Pancreas (tissue), 10 donors: ENCODE results near the gene SSBP4. TPM values are rescaled to one million over a fixed set of nuclear protein-coding genes. Genes with fewer than 3 reads are reported as not detected.
A peak's percentile ranks its signal among the peaks of the same experiment; 100 is the strongest.

ENCODE experiments used
- ATAC-seq, 4 donors: fragments of 200-7000 bp; cut with Tn5 transposase; one replicate each; pipeline versions ENCODE4 v1.8.0 to v1.9.1; 2020; ENCODE audit warnings: mild to moderate bottlenecking in 4 of 4, moderate library complexity in 4 of 4
- DNase-seq, 6 donors: peaks; one replicate each; pipeline ENCODE4 v3.0.0-alpha.2; 2020
- FAIRE-seq: peaks from 2 replicates; lab custom pipeline; 2012; peaks lifted over from hg19 to GRCh38; lab: Jason Lieb, UNC
- H3K27ac ChIP-seq, 4 donors: fragments of 200-600 bp; sonication (generic); 1 replicate in 3 of 4; 2 replicates in 1 of 4; pipeline versions ENCODE4 v1.5.0 to v1.8.0; 2020
- H3K27me3 ChIP-seq, 4 donors: fragments of 200-600 bp; one replicate each; pipeline ENCODE4 v1.8.0; 2021
- H3K36me3 ChIP-seq, 3 donors: fragments of 200-600 bp; sonication (generic) in 1 of 3; one replicate each; pipeline versions ENCODE4 v1.5.0 to v1.8.0; 2020 to 2021
- H3K4me1 ChIP-seq, 3 donors: fragments of 200-600 bp; one replicate each; pipeline ENCODE4 v1.8.0; 2021
- H3K4me3 ChIP-seq, 4 donors: fragments of 200-600 bp; sonication (generic) in 2 of 4; one replicate each; pipeline versions ENCODE4 v1.5.0 to v1.8.0; 2020 to 2021
- H3K9me3 ChIP-seq, 4 donors: fragments of 200-600 bp; one replicate each; pipeline ENCODE4 v1.8.0; 2021
- WGBS, 2 donors: extraction: QIAGEN DNeasy Blood & Tissue Kit; methylation state at CpG; one replicate each; pipeline ENCODE4 v1.1.7; 2013; 5-methylcytosine and 5-hydroxymethylcytosine counted together
- intact Hi-C, 3 donors: fragments of 100-400 bp; cut with DNase I; formaldehyde crosslinking; loops; one replicate each; pipeline versions ENCODE4 v1.11.1 to v1.14.2; 2022
- polyA plus RNA-seq, 2 donors: library from polyadenylated mRNA; stranded (reverse); fragments of 200-250 nt; gene quantifications; one replicate each; pipeline ENCODE4 v1.2.3, GENCODE V29; 2013
- total RNA-seq, 6 donors: library from RNA; stranded (reverse); fragmentation: NEBNext Ultra II Directional in 4 of 6; extraction: Animal tissue kit (Norgen Biotek cat#: 25700) in 4 of 6; gene quantifications; one replicate each; pipeline versions ENCODE4 v1.2.1 to v1.2.4, GENCODE V29; 2021 to 2023
- TF ChIP-seq, protein P1 (sequence below), 4 donors: fragments of 200-600 bp; sonication (generic) in 3 of 4; IDR thresholded peaks; one replicate each; pipeline versions ENCODE4 v1.5.0 to v1.8.0; 2021; ENCODE audit warnings: antibody characterized with exemption in 4 of 4
- donor health status: healthy with polysubstance abuse.
- donor health status: DM: no; HTN: no; CAD: no; lungs with moderate emphysema.
- donor health status: DM: no; HTN: no; CAD: no.
- donor health status: control.
- donor health status: control.
- donor health status: Bipolar disorder and iron deficiency.
- donor health status: DM: yes; HTN: yes; CAD: no.
- donor health status: DM: no; HTN: no; CAD: no.
- donor health status: DM: no; HTN: no; CAD: no.
- donor health status: DM: yes; HTN: yes; CAD: no.

The SSBP4 gene
- total and polyA plus RNA-seq, 8 donors, result 20.5 to 116 (median 25.8) TPM

DNA sequence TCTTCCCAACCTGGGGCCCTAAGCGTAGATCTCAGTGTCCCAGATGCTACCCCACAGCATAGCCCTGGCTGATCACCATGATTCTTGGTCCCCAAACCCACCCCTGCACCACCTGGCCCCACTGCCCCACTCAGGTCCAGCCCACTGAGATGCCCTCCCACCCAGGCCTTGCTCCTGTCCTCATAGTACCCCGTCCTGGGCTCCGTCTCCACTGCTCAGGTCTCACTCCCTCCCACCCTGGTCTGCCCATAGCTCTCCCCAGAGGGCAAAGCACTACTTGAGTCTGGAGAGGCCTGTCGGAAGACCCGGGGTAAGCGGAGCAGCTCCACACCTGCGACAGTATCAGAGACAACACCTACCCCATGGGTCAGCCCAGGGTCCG lies 54.5 kb downstream of the SSBP4 start:
- peaks cover 0 to 4% (median 4%) of the 10 kb centered on the region in 3 donors for H3K4me1 ChIP-seq
- H3K9me3 ChIP-seq, result no peaks in the 10 kb centered on the region
- TF ChIP-seq, protein P1, sequence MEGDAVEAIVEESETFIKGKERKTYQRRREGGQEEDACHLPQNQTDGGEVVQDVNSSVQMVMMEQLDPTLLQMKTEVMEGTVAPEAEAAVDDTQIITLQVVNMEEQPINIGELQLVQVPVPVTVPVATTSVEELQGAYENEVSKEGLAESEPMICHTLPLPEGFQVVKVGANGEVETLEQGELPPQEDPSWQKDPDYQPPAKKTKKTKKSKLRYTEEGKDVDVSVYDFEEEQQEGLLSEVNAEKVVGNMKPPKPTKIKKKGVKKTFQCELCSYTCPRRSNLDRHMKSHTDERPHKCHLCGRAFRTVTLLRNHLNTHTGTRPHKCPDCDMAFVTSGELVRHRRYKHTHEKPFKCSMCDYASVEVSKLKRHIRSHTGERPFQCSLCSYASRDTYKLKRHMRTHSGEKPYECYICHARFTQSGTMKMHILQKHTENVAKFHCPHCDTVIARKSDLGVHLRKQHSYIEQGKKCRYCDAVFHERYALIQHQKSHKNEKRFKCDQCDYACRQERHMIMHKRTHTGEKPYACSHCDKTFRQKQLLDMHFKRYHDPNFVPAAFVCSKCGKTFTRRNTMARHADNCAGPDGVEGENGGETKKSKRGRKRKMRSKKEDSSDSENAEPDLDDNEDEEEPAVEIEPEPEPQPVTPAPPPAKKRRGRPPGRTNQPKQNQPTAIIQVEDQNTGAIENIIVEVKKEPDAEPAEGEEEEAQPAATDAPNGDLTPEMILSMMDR (IDR thresholded peaks at IDR 0.05), result no peak
- no peak overlapping the region for H3K27ac ChIP-seq
- DNase-seq (no peak), FAIRE-seq (no peak), ATAC-seq (no peak)
- no peak overlapping the region for H3K4me3 ChIP-seq
- 91 to 93% methylated on average over 8 of the region's 8 CpGs for WGBS, 2 donors
- intact Hi-C loops, result loop anchor here in 1 of 3 donors (10.0 kb wide), 1 partner anchor 91 kb away; no protein-coding TSS in a partner anchor
- H3K27me3 ChIP-seq, result no peaks in the 10 kb centered on the region
- H3K36me3 ChIP-seq, result no peaks in the 10 kb centered on the region

DNA sequence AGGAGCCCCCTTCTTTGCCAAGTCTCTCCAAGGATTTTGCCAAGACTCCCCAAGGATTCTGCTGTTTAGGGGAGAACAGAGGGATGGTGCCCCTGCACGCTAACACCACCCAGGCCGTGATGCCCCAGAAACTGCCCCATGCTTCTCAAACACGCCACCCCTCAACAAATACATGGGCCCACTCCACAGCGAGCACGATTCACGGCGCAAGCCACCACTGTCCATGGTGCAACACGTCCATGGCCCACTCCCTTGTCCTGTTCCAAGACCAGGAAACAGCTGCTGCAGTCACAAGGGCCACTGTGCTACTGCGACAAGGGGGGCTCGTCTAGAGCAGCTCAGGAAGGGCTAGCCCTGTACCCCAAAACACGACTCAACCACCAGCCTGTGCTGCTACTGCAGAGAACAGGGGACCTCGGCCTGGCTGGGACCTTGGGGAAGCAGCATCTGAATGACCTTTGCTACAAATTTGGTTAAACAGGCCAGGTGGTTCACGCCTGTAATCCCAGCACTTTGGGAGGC lies 55.2 kb downstream of the SSBP4 start:
- ATAC-seq (no peak), FAIRE-seq (no peak), DNase-seq (no peak)
- TF ChIP-seq, protein P1 (IDR thresholded peaks at IDR 0.05), result no peak
- intact Hi-C loops, result loop anchor here in 1 of 3 donors (10.0 kb wide), 1 partner anchor 90 kb away; no protein-coding TSS in a partner anchor
- no peaks in the 10 kb centered on the region for H3K27me3 ChIP-seq
- H3K27ac ChIP-seq, result no peak overlapping the region
- H3K4me3 ChIP-seq, result no peak overlapping the region
- H3K36me3 ChIP-seq, result no peaks in the 10 kb centered on the region
- WGBS, 2 donors, result 88 to 89% methylated on average over 13 of the region's 13 CpGs
- H3K9me3 ChIP-seq, result no peaks in the 10 kb centered on the region
- H3K4me1 ChIP-seq, result peaks cover 0 to 11% (median 4%) of the 10 kb centered on the region in 3 donors

DNA sequence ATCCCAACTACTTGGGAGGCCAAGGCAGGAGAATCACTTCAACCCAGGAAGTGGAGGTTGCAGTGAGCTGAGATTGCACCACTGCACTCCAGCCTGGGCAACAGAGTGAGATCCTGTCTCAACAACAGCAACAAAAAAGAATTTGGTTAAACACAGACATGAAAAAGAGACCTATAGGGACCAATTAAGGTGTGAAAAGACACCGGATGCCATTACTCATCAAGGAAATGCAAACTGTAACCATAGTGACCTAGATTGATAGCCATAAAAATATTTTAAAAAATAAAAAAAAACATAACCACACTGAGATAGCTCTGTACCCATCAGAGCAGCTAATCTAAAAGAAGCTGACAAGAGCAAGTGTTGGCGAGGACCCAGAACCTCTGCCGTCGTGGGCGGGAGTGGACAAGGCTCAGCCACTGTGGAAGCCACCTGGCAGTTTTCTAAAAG lies 55.8 kb downstream of the SSBP4 start:
- Histone ChIP-seq H3K27me3 (no peaks in the 10 kb centered on the region), H3K4me1 (peaks cover 0 to 17% (median 4%) of the 10 kb centered on the region in 3 donors), H3K4me3 (no peak overlapping the region), H3K36me3 (no peaks in the 10 kb centered on the region), H3K27ac (peak overlapping the region in 1 of 4 donors; percentile 17), H3K9me3 (no peaks in the 10 kb centered on the region)
- ATAC-seq, result no peak
- no peak for FAIRE-seq
- TF ChIP-seq, protein P1 (IDR thresholded peaks at IDR 0.05), result no peak
- intact Hi-C loops, result loop anchor here in 1 of 3 donors (10.0 kb wide), 1 partner anchor 90 kb away; no protein-coding TSS in a partner anchor
- no peak for DNase-seq
- WGBS, 2 donors, result 67 to 68% methylated on average over 5 of the region's 5 CpGs

DNA sequence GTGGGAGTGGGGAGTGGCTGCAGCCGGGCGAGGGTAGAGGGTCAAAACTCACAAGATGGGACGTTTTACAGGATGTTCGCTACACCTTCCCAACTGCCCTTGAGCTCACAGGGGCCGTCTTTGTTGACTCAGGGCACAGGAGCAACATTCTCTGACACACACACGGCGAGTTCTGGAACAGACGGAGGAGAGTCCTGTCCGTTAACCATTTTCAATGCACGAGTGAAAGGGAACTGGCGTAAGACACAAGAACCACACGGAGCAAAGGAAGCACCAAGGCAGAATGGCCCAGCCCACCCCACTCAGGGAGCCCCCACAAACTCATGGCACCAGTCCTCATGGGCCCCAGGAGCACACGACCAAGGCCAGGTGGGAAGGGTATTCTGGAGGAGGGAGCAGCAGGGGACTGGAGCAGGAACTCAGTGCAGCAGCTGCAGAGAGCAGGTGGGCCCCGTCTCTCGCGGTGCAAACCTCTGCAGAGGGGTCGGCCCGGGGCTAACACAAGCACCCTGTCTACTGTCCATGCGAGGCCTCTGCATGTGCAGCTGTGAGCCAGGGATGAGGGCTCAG lies 56.6 kb downstream of the SSBP4 start:
- intact Hi-C loops, result loop anchor here in 1 of 3 donors (10.0 kb wide), 1 partner anchor 89 kb away; no protein-coding TSS in a partner anchor
- no peak for FAIRE-seq
- Histone ChIP-seq H3K4me3 (no peak overlapping the region), H3K27me3 (no peaks in the 10 kb centered on the region), H3K27ac (peak overlapping the region in 1 of 4 donors; percentile 17), H3K36me3 (no peaks in the 10 kb centered on the region), H3K9me3 (no peaks in the 10 kb centered on the region), H3K4me1 (peaks cover 6 to 25% (median 10%) of the 10 kb centered on the region in 3 donors)
- 70 to 72% methylated on average over 19 of the region's 19 CpGs for WGBS, 2 donors
- no peak for DNase-seq
- TF ChIP-seq, protein P1 (IDR thresholded peaks at IDR 0.05), result no peak
- no peak for ATAC-seq
